ENCODE measurements around the gene PLXNA3.

GRCh38 chrX:154437971-154438893 is 19.8 kb upstream of the PLXNA3 start:
- TF ChIP-seq EZH2 (IDR thresholded peaks at IDR 0.05; ENCODE audit: insufficient read depth, poor library complexity, severe bottlenecking): no peak
- no peak for TF ChIP-seq EZH2phosphoT487 (IDR thresholded peaks at IDR 0.05; ENCODE audit: insufficient read depth, low read depth)
